Measurements from ENCODE around the gene ELP2.

ELP2 gene

DNA sequence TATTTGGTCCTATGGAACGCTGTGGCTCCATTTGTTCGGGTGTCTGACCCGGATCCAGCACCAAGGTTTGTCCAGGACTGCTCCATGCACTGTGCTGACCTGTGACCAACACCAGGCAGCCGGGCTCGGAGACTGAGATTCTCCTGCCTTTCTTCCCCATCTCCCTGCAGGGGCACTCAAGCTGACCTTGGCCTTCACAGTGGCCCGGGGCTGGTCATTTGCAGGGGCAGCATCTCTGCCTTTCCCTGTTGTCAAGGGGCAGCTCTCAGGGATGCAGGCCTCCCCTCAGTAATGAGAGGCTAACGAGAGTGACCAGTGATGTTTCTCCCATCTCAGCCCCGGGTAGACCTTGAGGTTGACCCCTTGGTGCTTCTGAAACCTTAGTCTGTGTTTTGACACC, 85.1 kb downstream of the ELP2 start:
- no peak overlapping the region for H3K4me3 ChIP-seq (ENCODE audit: low read depth, low read length)
- DNase-seq (ENCODE audit: low read depth) = no peak
- TF ChIP-seq, protein P1, sequence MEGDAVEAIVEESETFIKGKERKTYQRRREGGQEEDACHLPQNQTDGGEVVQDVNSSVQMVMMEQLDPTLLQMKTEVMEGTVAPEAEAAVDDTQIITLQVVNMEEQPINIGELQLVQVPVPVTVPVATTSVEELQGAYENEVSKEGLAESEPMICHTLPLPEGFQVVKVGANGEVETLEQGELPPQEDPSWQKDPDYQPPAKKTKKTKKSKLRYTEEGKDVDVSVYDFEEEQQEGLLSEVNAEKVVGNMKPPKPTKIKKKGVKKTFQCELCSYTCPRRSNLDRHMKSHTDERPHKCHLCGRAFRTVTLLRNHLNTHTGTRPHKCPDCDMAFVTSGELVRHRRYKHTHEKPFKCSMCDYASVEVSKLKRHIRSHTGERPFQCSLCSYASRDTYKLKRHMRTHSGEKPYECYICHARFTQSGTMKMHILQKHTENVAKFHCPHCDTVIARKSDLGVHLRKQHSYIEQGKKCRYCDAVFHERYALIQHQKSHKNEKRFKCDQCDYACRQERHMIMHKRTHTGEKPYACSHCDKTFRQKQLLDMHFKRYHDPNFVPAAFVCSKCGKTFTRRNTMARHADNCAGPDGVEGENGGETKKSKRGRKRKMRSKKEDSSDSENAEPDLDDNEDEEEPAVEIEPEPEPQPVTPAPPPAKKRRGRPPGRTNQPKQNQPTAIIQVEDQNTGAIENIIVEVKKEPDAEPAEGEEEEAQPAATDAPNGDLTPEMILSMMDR (conservative IDR thresholded peaks at IDR 0.05; ENCODE audit: low read depth, low read length) = no peak

DNA sequence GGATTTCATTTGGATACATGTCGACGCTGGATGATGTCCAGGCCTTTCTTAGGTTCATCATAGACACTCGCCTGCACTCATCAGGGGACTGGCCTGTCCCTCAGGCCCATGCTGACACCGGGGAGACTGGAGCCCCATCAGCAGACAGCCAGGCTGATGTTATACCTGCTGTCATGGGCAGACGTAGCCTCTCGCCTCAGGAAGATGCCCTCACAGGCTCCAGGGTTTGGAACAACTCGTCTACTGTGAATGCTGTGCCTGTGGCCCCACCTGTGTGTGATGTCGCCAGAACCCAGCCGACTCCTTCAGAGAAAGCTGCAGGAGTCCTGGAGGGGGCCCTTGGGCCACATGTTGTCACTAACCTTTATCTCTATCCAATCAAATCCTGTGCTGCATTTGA, 85.9 kb downstream of the ELP2 start:
- DNase-seq (ENCODE audit: low read depth) = no peak
- TF ChIP-seq, protein P1 (conservative IDR thresholded peaks at IDR 0.05; ENCODE audit: low read depth, low read length) = no peak
- no peak overlapping the region for H3K4me3 ChIP-seq (ENCODE audit: low read depth, low read length)

DNA sequence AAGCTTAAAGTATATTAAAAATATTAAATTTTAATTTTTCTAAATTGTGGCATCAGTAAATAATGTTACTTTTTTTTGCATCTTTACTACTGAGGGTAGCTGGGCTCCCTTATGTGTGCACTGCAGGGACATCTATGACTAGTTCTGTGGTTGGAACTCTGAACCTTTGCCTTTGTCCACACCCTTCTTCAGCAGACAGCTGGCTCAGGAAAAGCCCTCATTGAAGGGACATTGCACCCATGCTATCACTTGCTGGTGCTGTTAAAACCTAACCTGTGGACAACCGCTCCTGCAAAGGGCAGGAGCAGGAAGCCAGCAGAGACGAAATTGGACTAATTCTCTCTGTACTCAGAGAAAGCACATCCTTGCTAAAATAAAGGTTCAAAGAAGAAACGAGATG, 87.6 kb downstream of the ELP2 start:
- TF ChIP-seq, protein P1 (conservative IDR thresholded peaks at IDR 0.05; ENCODE audit: low read depth, low read length) = no peak
- DNase-seq (ENCODE audit: low read depth) = no peak
- H3K4me3 ChIP-seq (ENCODE audit: low read depth, low read length) = no peak overlapping the region

DNA sequence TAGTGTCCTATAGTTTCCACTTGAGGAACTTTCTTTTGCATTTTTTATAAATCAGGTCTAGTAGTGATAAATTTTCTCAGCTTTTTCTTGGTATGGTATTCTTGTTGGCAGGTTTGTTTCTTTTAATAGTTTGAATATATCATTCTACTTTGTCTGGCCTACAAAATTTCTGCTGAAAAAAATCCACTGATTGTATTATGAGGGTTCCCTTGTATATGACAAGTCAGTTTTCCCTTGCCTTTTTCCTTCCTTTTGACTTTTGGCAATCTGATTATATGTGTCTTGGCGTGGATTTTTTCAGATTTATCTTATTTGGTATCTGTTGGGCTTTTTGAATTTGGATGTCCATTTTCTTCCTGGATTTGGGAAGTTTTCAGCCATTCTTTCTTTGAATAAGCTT, 99.5 kb downstream of the ELP2 start:
- TF ChIP-seq, protein P1 (conservative IDR thresholded peaks at IDR 0.05; ENCODE audit: low read depth, low read length) = no peak
- H3K4me3 ChIP-seq (ENCODE audit: low read depth, low read length) = no peak overlapping the region
- no peak for DNase-seq (ENCODE audit: low read depth)

Data from choroid plexus epithelial cell (primary cell).